Measurements from ENCODE around the gene TAS2R8. TPM values are rescaled to one million over a fixed set of nuclear protein-coding genes. Genes with fewer than 3 reads are reported as not detected.

Gene TAS2R8
- total and polyA plus RNA-seq, 2 donors (not counting 1 experiment from before 2014, with no cell fraction given) = under 0.01 TPM; not detected in 1

DNA sequence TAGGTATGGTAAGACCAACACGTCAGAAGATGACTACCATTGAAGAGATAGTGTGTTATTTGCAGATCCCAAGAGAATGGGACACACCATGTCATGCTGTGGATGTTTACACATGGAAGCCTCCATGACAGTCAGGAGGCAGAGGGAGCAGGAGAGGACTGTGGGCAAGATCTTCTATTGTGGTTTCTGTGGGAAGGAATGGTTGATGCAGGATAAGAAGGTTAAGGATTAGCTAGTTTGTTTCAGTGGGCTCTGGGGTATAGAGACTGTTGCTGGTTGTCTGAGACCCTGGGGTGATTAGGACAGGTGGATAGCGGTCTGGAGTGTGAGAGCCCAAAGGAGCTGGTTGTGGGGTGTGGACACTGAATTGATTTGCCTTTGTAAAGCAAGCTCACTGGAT is 28.0 kb downstream of the TAS2R8 start:
- Histone ChIP-seq H3K9me3 (ENCODE audit: control insufficient read depth, insufficient read depth, low read depth, low read length) (no peaks in the 10 kb centered on the region), H3K27ac (ENCODE audit: insufficient read depth, low read length) (no peak overlapping the region), H3K27me3 (ENCODE audit: control insufficient read depth, insufficient read depth, low read length) (no peaks in the 10 kb centered on the region), H3K4me2 (ENCODE audit: extremely low read depth, insufficient read depth, low read length) (no peak overlapping the region), H2AFZ (ENCODE audit: low read length) (no peak overlapping the region), H3K4me3 (replicated peaks in 1 of 4; ENCODE audit: control extremely low read depth in 1 of 4, insufficient read depth in 1 of 4, low read depth in 3 of 4, low read length in 4 of 4) (no peak overlapping the region), H3K4me1 (ENCODE audit: control insufficient read depth, extremely low read depth, insufficient read depth, low read length) (no peaks in the 10 kb centered on the region), H3K9ac (ENCODE audit: insufficient read depth, low read length) (no peak overlapping the region), H3K79me2 (ENCODE audit: control insufficient read depth, insufficient read depth, low read length) (no peaks in the 10 kb centered on the region), H4K20me1 (ENCODE audit: control insufficient read depth, extremely low read depth, insufficient read depth, low read length) (no peaks in the 10 kb centered on the region), H3K36me3 (ENCODE audit: control insufficient read depth, insufficient read depth, low read length) (no peaks in the 10 kb centered on the region)
- DNase-seq (ENCODE audit: low read depth in 2 of 2) = no peak
- TF ChIP-seq CTCF (conservative IDR thresholded peaks at IDR 0.05 in 1 of 2, IDR thresholded peaks at IDR 0.05 in 1 of 2; ENCODE audit: low read depth in 1 of 2, low read length in 2 of 2) (no peak), EZH2 (IDR thresholded peaks at IDR 0.05; ENCODE audit: low read length, missing control alignments) (no peak)

GRCh38 chr12:10771132-10771733 is 35.9 kb downstream of the TAS2R8 start:
- Histone ChIP-seq H2AFZ (ENCODE audit: low read length) (no peak overlapping the region), H4K20me1 (ENCODE audit: control insufficient read depth, extremely low read depth, insufficient read depth, low read length) (no peaks in the 10 kb centered on the region), H3K27me3 (ENCODE audit: control insufficient read depth, insufficient read depth, low read length) (peaks cover 8% of the 10 kb centered on the region), H3K9me3 (ENCODE audit: control insufficient read depth, insufficient read depth, low read depth, low read length) (no peaks in the 10 kb centered on the region), H3K4me1 (ENCODE audit: control insufficient read depth, extremely low read depth, insufficient read depth, low read length) (no peaks in the 10 kb centered on the region), H3K4me2 (ENCODE audit: extremely low read depth, insufficient read depth, low read length) (no peak overlapping the region), H3K9ac (ENCODE audit: insufficient read depth, low read length) (no peak overlapping the region), H3K36me3 (ENCODE audit: control insufficient read depth, insufficient read depth, low read length) (no peaks in the 10 kb centered on the region), H3K79me2 (ENCODE audit: control insufficient read depth, insufficient read depth, low read length) (no peaks in the 10 kb centered on the region), H3K27ac (ENCODE audit: insufficient read depth, low read length) (no peak overlapping the region), H3K4me3 (replicated peaks in 1 of 4; ENCODE audit: control extremely low read depth in 1 of 4, insufficient read depth in 1 of 4, low read depth in 3 of 4, low read length in 4 of 4) (no peak overlapping the region)
- DNase-seq (ENCODE audit: low read depth in 2 of 2) = peak; percentile 20 to 66
- TF ChIP-seq CTCF (conservative IDR thresholded peaks at IDR 0.05 in 1 of 2, IDR thresholded peaks at IDR 0.05 in 1 of 2; ENCODE audit: low read depth in 1 of 2, low read length in 2 of 2) = peak; percentile 8 to 58
- TF ChIP-seq EZH2 (IDR thresholded peaks at IDR 0.05; ENCODE audit: low read length, missing control alignments) = no peak

DNA sequence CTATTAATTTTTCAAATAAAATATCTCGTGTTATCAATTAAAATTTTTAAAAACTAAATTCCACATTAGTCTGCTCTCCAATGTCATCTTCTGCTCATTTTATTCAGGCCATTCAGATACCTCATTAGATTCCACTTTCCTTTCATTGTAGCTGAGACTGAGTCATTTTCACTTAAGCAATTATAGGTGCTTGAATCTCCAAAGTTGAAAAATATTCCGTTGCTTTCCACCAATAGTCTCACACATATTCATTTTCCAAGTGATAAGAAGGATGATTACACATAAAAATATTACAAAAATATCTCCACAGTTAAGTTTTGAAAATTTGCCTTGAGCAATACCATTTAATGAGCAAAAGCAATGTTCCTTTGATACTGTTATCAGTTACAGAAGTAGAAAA is 47.4 kb downstream of the TAS2R8 start:
- Histone ChIP-seq H3K4me3 (replicated peaks in 1 of 4; ENCODE audit: control extremely low read depth in 1 of 4, insufficient read depth in 1 of 4, low read depth in 3 of 4, low read length in 4 of 4) (no peak overlapping the region), H3K27me3 (ENCODE audit: control insufficient read depth, insufficient read depth, low read length) (peaks cover 3% of the 10 kb centered on the region), H3K79me2 (ENCODE audit: control insufficient read depth, insufficient read depth, low read length) (no peaks in the 10 kb centered on the region), H2AFZ (ENCODE audit: low read length) (no peak overlapping the region), H3K36me3 (ENCODE audit: control insufficient read depth, insufficient read depth, low read length) (no peaks in the 10 kb centered on the region), H4K20me1 (ENCODE audit: control insufficient read depth, extremely low read depth, insufficient read depth, low read length) (no peaks in the 10 kb centered on the region), H3K4me2 (ENCODE audit: extremely low read depth, insufficient read depth, low read length) (no peak overlapping the region), H3K9ac (ENCODE audit: insufficient read depth, low read length) (no peak overlapping the region), H3K4me1 (ENCODE audit: control insufficient read depth, extremely low read depth, insufficient read depth, low read length) (no peaks in the 10 kb centered on the region), H3K9me3 (ENCODE audit: control insufficient read depth, insufficient read depth, low read depth, low read length) (no peaks in the 10 kb centered on the region), H3K27ac (ENCODE audit: insufficient read depth, low read length) (no peak overlapping the region)
- no peak for DNase-seq (ENCODE audit: low read depth in 2 of 2)
- no peak for TF ChIP-seq CTCF (conservative IDR thresholded peaks at IDR 0.05 in 1 of 2, IDR thresholded peaks at IDR 0.05 in 1 of 2; ENCODE audit: low read depth in 1 of 2, low read length in 2 of 2)
- no peak for TF ChIP-seq EZH2 (IDR thresholded peaks at IDR 0.05; ENCODE audit: low read length, missing control alignments)
